Measurements from ENCODE around the gene FGF9. TPM values are rescaled to one million over a fixed set of nuclear protein-coding genes. Genes with fewer than 3 reads are reported as not detected.

FGF9 gene
- total RNA-seq, 5 donors from 2014 or later (not counting 1 experiment from before 2014, with no cell fraction given), result 1.2 to 3.7 (median 2.9) TPM

GRCh38 chr13:21742096-21742495 is 71.2 kb downstream of the FGF9 start:
- peaks cover 0 to 16% of the 10 kb centered on the region in 2 experiments for H3K27me3 ChIP-seq (replicated peaks in 1 of 2; ENCODE audit: control insufficient read depth in 2 of 2, extremely low read depth in 1 of 2, insufficient read depth in 2 of 2, low read length in 1 of 2)
- Mint-ChIP-seq H3K4me3 (no peak overlapping the region), H3K4me1 (no peaks in the 10 kb centered on the region), H3K36me3 (no peaks in the 10 kb centered on the region), H3K27ac (no peak overlapping the region), H3K9me3 (no peaks in the 10 kb centered on the region), H3K27me3 (peaks cover 13 to 15% of the 10 kb centered on the region in 2 donors)
- WGBS (ENCODE audit: insufficient coverage), result 0% methylated on average over 1 of the region's 7 CpGs
- ChIA-PET CTCF (no interaction called here), POLR2A (no interaction called here)
- DNase-seq, result no peak
- no peaks in the 10 kb centered on the region for H3K4me1 ChIP-seq (ENCODE audit: control insufficient read depth in 1 of 2, extremely low read depth in 1 of 2, insufficient read depth in 2 of 2, low read length in 2 of 2)
- no peak overlapping the region for H3K27ac ChIP-seq (ENCODE audit: low read length)
- H3K4me3 ChIP-seq (ENCODE audit: control insufficient read depth in 1 of 2, extremely low read depth in 1 of 2, low read length in 1 of 2), result no peak overlapping the region
- H3K36me3 ChIP-seq (ENCODE audit: control insufficient read depth in 2 of 2, extremely low read depth in 1 of 2, insufficient read depth in 1 of 2, low read length in 1 of 2), result no peaks in the 10 kb centered on the region
- ATAC-seq (replicated peaks in 1 of 4), result no peak
- H3K9me3 ChIP-seq, result no peaks in the 10 kb centered on the region

GRCh38 chr13:21744149-21744548 is 73.3 kb downstream of the FGF9 start:
- WGBS (ENCODE audit: insufficient coverage), result no CpG with 5 or more reads among the region's 3 CpGs

DNA sequence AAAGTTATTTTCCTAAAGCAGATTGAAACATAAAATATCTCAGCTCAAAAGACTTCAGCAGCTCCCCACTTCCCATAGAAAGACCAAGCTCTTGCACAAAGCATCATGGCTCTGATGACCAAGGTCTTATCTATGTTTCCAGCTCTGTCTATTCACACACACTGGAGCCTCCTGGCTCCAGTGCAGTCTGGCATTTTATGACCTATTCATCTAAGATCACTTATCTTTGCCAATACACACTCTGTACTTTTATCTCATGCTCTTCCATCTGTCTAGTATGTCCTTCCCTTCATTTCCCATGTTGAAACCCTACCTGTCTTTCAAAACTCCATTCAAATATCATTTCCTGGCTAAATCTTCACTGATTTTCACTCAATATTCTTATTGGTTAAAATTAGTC is 74.4 kb downstream of the FGF9 start:
- Histone ChIP-seq H3K4me3 (ENCODE audit: control insufficient read depth in 1 of 2, extremely low read depth in 1 of 2, low read length in 1 of 2) (no peak overlapping the region), H3K27ac (ENCODE audit: low read length) (no peak overlapping the region), H3K4me1 (ENCODE audit: control insufficient read depth in 1 of 2, extremely low read depth in 1 of 2, insufficient read depth in 2 of 2, low read length in 2 of 2) (no peaks in the 10 kb centered on the region), H3K9me3 (no peaks in the 10 kb centered on the region), H3K36me3 (ENCODE audit: control insufficient read depth in 2 of 2, extremely low read depth in 1 of 2, insufficient read depth in 1 of 2, low read length in 1 of 2) (no peaks in the 10 kb centered on the region), H3K27me3 (replicated peaks in 1 of 2; ENCODE audit: control insufficient read depth in 2 of 2, extremely low read depth in 1 of 2, insufficient read depth in 2 of 2, low read length in 1 of 2) (no peaks in the 10 kb centered on the region)
- no peak overlapping the region for H3K27ac Mint-ChIP-seq
- H3K9me3 Mint-ChIP-seq, result peaks cover 0 to 4% (median 4%) of the 10 kb centered on the region in 3 donors
- ChIA-PET CTCF (no interaction called here), POLR2A (no interaction called here)
- ATAC-seq (replicated peaks in 1 of 4) (no peak), DNase-seq (no peak)
- H3K4me3 Mint-ChIP-seq, result no peak overlapping the region
- H3K27me3 Mint-ChIP-seq, result peaks cover 0 to 8% of the 10 kb centered on the region in 2 donors
- no peaks in the 10 kb centered on the region for H3K36me3 Mint-ChIP-seq
- H3K4me1 Mint-ChIP-seq, result no peaks in the 10 kb centered on the region

More at GRCh38 chr13:21744149-21744548, 73.3 kb downstream of the FGF9 start:
- Histone ChIP-seq H3K9me3 (no peaks in the 10 kb centered on the region), H3K4me1 (ENCODE audit: control insufficient read depth in 1 of 2, extremely low read depth in 1 of 2, insufficient read depth in 2 of 2, low read length in 2 of 2) (no peaks in the 10 kb centered on the region), H3K27ac (ENCODE audit: low read length) (no peak overlapping the region), H3K27me3 (replicated peaks in 1 of 2; ENCODE audit: control insufficient read depth in 2 of 2, extremely low read depth in 1 of 2, insufficient read depth in 2 of 2, low read length in 1 of 2) (peaks cover 0 to 3% of the 10 kb centered on the region in 2 experiments), H3K4me3 (ENCODE audit: control insufficient read depth in 1 of 2, extremely low read depth in 1 of 2, low read length in 1 of 2) (no peak overlapping the region), H3K36me3 (ENCODE audit: control insufficient read depth in 2 of 2, extremely low read depth in 1 of 2, insufficient read depth in 1 of 2, low read length in 1 of 2) (no peaks in the 10 kb centered on the region)
- ChIA-PET CTCF (no interaction called here), POLR2A (no interaction called here)
- Mint-ChIP-seq H3K36me3 (no peaks in the 10 kb centered on the region), H3K27me3 (peaks cover 1 to 12% of the 10 kb centered on the region in 2 donors), H3K27ac (no peak overlapping the region), H3K4me3 (no peak overlapping the region), H3K9me3 (no peaks in the 10 kb centered on the region), H3K4me1 (no peaks in the 10 kb centered on the region)
- DNase-seq, result no peak
- no peak for ATAC-seq (replicated peaks in 1 of 4)

DNA sequence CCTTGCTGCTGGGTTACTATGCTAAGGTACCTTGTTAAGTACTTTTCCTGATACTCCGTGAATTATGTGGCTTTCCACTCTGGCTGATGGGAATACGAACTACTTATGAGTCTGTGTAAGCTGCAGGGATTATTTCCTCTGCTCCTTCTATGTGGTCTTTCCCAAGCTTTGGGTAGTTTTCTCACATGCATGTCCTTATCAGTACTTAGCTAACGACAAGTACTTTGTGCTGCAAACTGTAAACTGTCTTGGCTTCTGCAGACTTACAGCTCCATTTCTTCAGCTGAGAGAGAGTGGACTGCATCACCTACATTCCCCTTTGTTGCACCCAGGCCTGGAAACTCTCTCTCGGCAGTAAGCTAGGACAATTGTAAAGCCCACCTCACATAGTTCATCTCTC is 76.6 kb downstream of the FGF9 start:
- peaks cover 0 to 4% (median 4%) of the 10 kb centered on the region in 3 donors for H3K9me3 Mint-ChIP-seq
- WGBS (ENCODE audit: insufficient coverage), result 29% methylated on average over 1 of the region's 4 CpGs
- H3K4me3 Mint-ChIP-seq, result no peak overlapping the region
- H3K36me3 Mint-ChIP-seq, result no peaks in the 10 kb centered on the region
- peaks cover 0 to 2% of the 10 kb centered on the region in 2 experiments for H3K27me3 ChIP-seq (replicated peaks in 1 of 2; ENCODE audit: control insufficient read depth in 2 of 2, extremely low read depth in 1 of 2, insufficient read depth in 2 of 2, low read length in 1 of 2)
- H3K27ac Mint-ChIP-seq, result no peak overlapping the region
- H3K27me3 Mint-ChIP-seq, result peaks cover 0 to 8% of the 10 kb centered on the region in 2 donors
- H3K4me1 ChIP-seq (ENCODE audit: control insufficient read depth in 1 of 2, extremely low read depth in 1 of 2, insufficient read depth in 2 of 2, low read length in 2 of 2), result no peaks in the 10 kb centered on the region
- H3K36me3 ChIP-seq (ENCODE audit: control insufficient read depth in 2 of 2, extremely low read depth in 1 of 2, insufficient read depth in 1 of 2, low read length in 1 of 2), result no peaks in the 10 kb centered on the region
- H3K4me1 Mint-ChIP-seq, result no peaks in the 10 kb centered on the region
- no peaks in the 10 kb centered on the region for H3K9me3 ChIP-seq
- ChIA-PET CTCF (no interaction called here), POLR2A (no interaction called here)
- H3K27ac ChIP-seq (ENCODE audit: low read length), result no peak overlapping the region
- DNase-seq, result no peak
- H3K4me3 ChIP-seq (ENCODE audit: control insufficient read depth in 1 of 2, extremely low read depth in 1 of 2, low read length in 1 of 2), result no peak overlapping the region
- ATAC-seq (replicated peaks in 1 of 4), result no peak

- Histone ChIP-seq H3K36me3 (ENCODE audit: control insufficient read depth in 2 of 2, extremely low read depth in 1 of 2, insufficient read depth in 1 of 2, low read length in 1 of 2) (no peaks in the 10 kb centered on the region), H3K27ac (ENCODE audit: low read length) (no peak overlapping the region), H3K27me3 (replicated peaks in 1 of 2; ENCODE audit: control insufficient read depth in 2 of 2, extremely low read depth in 1 of 2, insufficient read depth in 2 of 2, low read length in 1 of 2) (peaks cover 0 to 2% of the 10 kb centered on the region in 2 experiments), H3K4me3 (ENCODE audit: control insufficient read depth in 1 of 2, extremely low read depth in 1 of 2, low read length in 1 of 2) (no peak overlapping the region), H3K4me1 (ENCODE audit: control insufficient read depth in 1 of 2, extremely low read depth in 1 of 2, insufficient read depth in 2 of 2, low read length in 2 of 2) (no peaks in the 10 kb centered on the region), H3K9me3 (no peaks in the 10 kb centered on the region)
- Mint-ChIP-seq H3K27me3 (peaks cover under 1 to 8% of the 10 kb centered on the region in 2 donors), H3K4me1 (no peaks in the 10 kb centered on the region), H3K4me3 (no peak overlapping the region), H3K27ac (no peak overlapping the region), H3K36me3 (no peaks in the 10 kb centered on the region), H3K9me3 (peaks cover 0 to 4% (median 4%) of the 10 kb centered on the region in 3 donors)
- DNase-seq, result no peak
- no peak for ATAC-seq (replicated peaks in 1 of 4)
- ChIA-PET POLR2A (interaction anchor here in 1 of 2 donors (1.1 kb wide), 1 partner anchor 87 kb away, joined by 3 read pairs; no protein-coding TSS in a partner anchor), CTCF (no interaction called here)
- 100% methylated on average over 1 of the region's 1 CpG for WGBS (ENCODE audit: insufficient coverage)
Measured at GRCh38 chr13:21748166-21748565, 77.3 kb downstream of the FGF9 start.

- WGBS (ENCODE audit: insufficient coverage), result no CpG with 5 or more reads among the region's 1 CpG
- Mint-ChIP-seq H3K4me1 (no peaks in the 10 kb centered on the region), H3K27ac (no peak overlapping the region), H3K27me3 (peaks cover 6 to 10% of the 10 kb centered on the region in 2 donors), H3K4me3 (no peak overlapping the region), H3K9me3 (peaks cover 0 to 4% (median 4%) of the 10 kb centered on the region in 3 donors), H3K36me3 (no peaks in the 10 kb centered on the region)
- H3K9me3 ChIP-seq, result no peaks in the 10 kb centered on the region
- DNase-seq (no peak), ATAC-seq (replicated peaks in 1 of 4) (no peak)
- ChIA-PET CTCF (no interaction called here), POLR2A (no interaction called here)
- H3K27ac ChIP-seq (ENCODE audit: low read length), result no peak overlapping the region
- no peak overlapping the region for H3K4me3 ChIP-seq (ENCODE audit: control insufficient read depth in 1 of 2, extremely low read depth in 1 of 2, low read length in 1 of 2)
- no peaks in the 10 kb centered on the region for H3K36me3 ChIP-seq (ENCODE audit: control insufficient read depth in 2 of 2, extremely low read depth in 1 of 2, insufficient read depth in 1 of 2, low read length in 1 of 2)
- H3K27me3 ChIP-seq (replicated peaks in 1 of 2; ENCODE audit: control insufficient read depth in 2 of 2, extremely low read depth in 1 of 2, insufficient read depth in 2 of 2, low read length in 1 of 2), result peaks cover 0 to 2% of the 10 kb centered on the region in 2 experiments
- H3K4me1 ChIP-seq (ENCODE audit: control insufficient read depth in 1 of 2, extremely low read depth in 1 of 2, insufficient read depth in 2 of 2, low read length in 2 of 2), result no peaks in the 10 kb centered on the region
Measured at GRCh38 chr13:21749410-21749809, 78.5 kb downstream of the FGF9 start.

DNA sequence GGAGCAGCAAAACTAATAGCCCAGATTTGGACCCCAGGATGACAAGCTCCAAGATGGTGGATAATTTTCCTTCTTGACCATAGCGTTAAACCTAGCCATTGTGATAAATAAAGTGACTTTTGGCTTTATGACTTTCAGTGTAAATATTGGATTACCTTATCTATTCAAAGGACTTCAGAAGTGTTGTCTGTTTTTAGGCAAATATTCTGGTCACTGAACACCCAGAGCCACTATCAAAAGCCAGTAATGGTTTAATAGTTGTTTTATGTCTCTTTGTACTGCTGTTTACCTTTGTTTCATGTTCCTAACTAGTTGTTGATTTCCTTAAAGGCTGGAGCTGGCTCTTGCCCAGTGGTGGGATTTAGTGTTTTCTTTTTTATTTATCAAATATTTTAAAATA is 81.6 kb downstream of the FGF9 start:
- POLR2A ChIA-PET, result no interaction called here
- no peaks in the 10 kb centered on the region for H3K4me1 Mint-ChIP-seq
- Histone ChIP-seq H3K27ac (ENCODE audit: low read length) (no peak overlapping the region), H3K9me3 (no peaks in the 10 kb centered on the region), H3K4me1 (ENCODE audit: control insufficient read depth in 1 of 2, extremely low read depth in 1 of 2, insufficient read depth in 2 of 2, low read length in 2 of 2) (no peaks in the 10 kb centered on the region), H3K36me3 (ENCODE audit: control insufficient read depth in 2 of 2, extremely low read depth in 1 of 2, insufficient read depth in 1 of 2, low read length in 1 of 2) (no peaks in the 10 kb centered on the region), H3K27me3 (replicated peaks in 1 of 2; ENCODE audit: control insufficient read depth in 2 of 2, extremely low read depth in 1 of 2, insufficient read depth in 2 of 2, low read length in 1 of 2) (peaks cover 0 to 2% of the 10 kb centered on the region in 2 experiments), H3K4me3 (ENCODE audit: control insufficient read depth in 1 of 2, extremely low read depth in 1 of 2, low read length in 1 of 2) (no peak overlapping the region)
- peaks cover 0 to 4% (median 4%) of the 10 kb centered on the region in 3 donors for H3K9me3 Mint-ChIP-seq
- H3K27ac Mint-ChIP-seq, result no peak overlapping the region
- no peak overlapping the region for H3K4me3 Mint-ChIP-seq
- no peak for DNase-seq
- H3K27me3 Mint-ChIP-seq, result peaks cover 10% of the 10 kb centered on the region in 2 donors
- H3K36me3 Mint-ChIP-seq, result no peaks in the 10 kb centered on the region
- no peak for ATAC-seq (replicated peaks in 1 of 4)
- CTCF ChIA-PET, result interaction anchor here in 1 of 2 donors (0.5 kb wide), 1 partner anchor 218 kb away, joined by 18 read pairs; no protein-coding TSS in a partner anchor
- WGBS (ENCODE audit: insufficient coverage), result no CpG with 5 or more reads among the region's 1 CpG
